Nucleus accumbens (tissue), 56 donors: ENCODE data around the gene CCSER1.
"Not testable (repeated sequence)": the region's sequence is repeated elsewhere in the genome, so short reads cannot be mapped to it uniquely, and the experiment has no call there.

Experiments
- DNase-seq, 56 donors: peaks; one replicate each; lab custom pipeline; 2025; lab: John Stamatoyannopoulos, UW

Gene CCSER1

GRCh38 chr4:90425893-90426292 is 298.7 kb downstream of the CCSER1 start:
- no peak for DNase-seq

- no peak for DNase-seq
These were observed 311.3 kb downstream of the CCSER1 start for GRCh38 chr4:90438522-90438921.

GRCh38 chr4:90441770-90442169 is 314.6 kb downstream of the CCSER1 start:
- no peak for DNase-seq

GRCh38 chr4:90442619-90443018 is 315.4 kb downstream of the CCSER1 start:
- no peak for DNase-seq

- DNase-seq = no peak
These were observed 316.0 kb downstream of the CCSER1 start for GRCh38 chr4:90443231-90443630.

- no peak for DNase-seq
These were observed 317.7 kb downstream of the CCSER1 start for GRCh38 chr4:90444904-90445303.

GRCh38 chr4:90445380-90445779 is 318.2 kb downstream of the CCSER1 start:
- DNase-seq = no peak

- DNase-seq = no peak
These were observed 322.4 kb downstream of the CCSER1 start for GRCh38 chr4:90449626-90450025.

GRCh38 chr4:90456891-90457290 is 329.7 kb downstream of the CCSER1 start:
- no peak for DNase-seq

GRCh38 chr4:90457817-90458216 is 330.6 kb downstream of the CCSER1 start:
- no peak for DNase-seq

- no peak for DNase-seq
These were observed 331.4 kb downstream of the CCSER1 start for GRCh38 chr4:90458576-90458975.

GRCh38 chr4:90474484-90474883 is 347.3 kb downstream of the CCSER1 start:
- DNase-seq = no peak

- DNase-seq = no peak
These were observed 348.8 kb downstream of the CCSER1 start for GRCh38 chr4:90476019-90476418.

GRCh38 chr4:90476586-90476985 is 349.4 kb downstream of the CCSER1 start:
- DNase-seq = no peak

GRCh38 chr4:90484894-90485293 is 357.7 kb downstream of the CCSER1 start:
- not testable (repeated sequence) for DNase-seq

GRCh38 chr4:90486346-90486745 is 359.2 kb downstream of the CCSER1 start:
- DNase-seq = no peak

- no peak for DNase-seq
These were observed 368.0 kb downstream of the CCSER1 start for GRCh38 chr4:90495211-90495610.

- DNase-seq = peak in 1 of 56 donors; percentile 3
These were observed 368.7 kb downstream of the CCSER1 start for GRCh38 chr4:90495936-90496335.

GRCh38 chr4:90498175-90498574 is 371.0 kb downstream of the CCSER1 start:
- no peak for DNase-seq

- DNase-seq = no peak
These were observed 376.5 kb downstream of the CCSER1 start for GRCh38 chr4:90503677-90504076.

- no peak for DNase-seq
These were observed 388.0 kb downstream of the CCSER1 start for GRCh38 chr4:90515191-90515590.

GRCh38 chr4:90528551-90528950 is 401.4 kb downstream of the CCSER1 start:
- DNase-seq = no peak

- no peak for DNase-seq
These were observed 409.2 kb downstream of the CCSER1 start for GRCh38 chr4:90536408-90536807.

GRCh38 chr4:90537491-90537890 is 410.3 kb downstream of the CCSER1 start:
- no peak for DNase-seq
